Transverse colon (tissue), 4 donors: Measurements from ENCODE around the gene DDX46.

Source experiments
- CTCF ChIP-seq, 5 experiments: fragments of 200-600 bp in 3 of 5; fragments of 450-650 bp in 2 of 5; sonication (generic) in 3 of 5; IDR thresholded peaks; 1 replicate in 2 of 5; 2 replicates in 3 of 5; pipeline ENCODE4 v1.5.1; 2016 to 2017; ENCODE audit warnings: antibody characterized with exemption in 5 of 5, inconsistent platforms in 3 of 5, mild to moderate bottlenecking in 2 of 5, moderate library complexity in 1 of 5
- POLR2AphosphoS5 ChIP-seq, 3 donors: sonication (generic); formaldehyde crosslinking; IDR thresholded peaks; one replicate each; pipeline ENCODE4 v1.6.1; 2016; ENCODE audit warnings: antibody characterized with exemption in 3 of 3

GRCh38 chr5:134769206-134769605, 10.6 kb downstream of the DDX46 start:
- TF ChIP-seq CTCF (IDR thresholded peaks at IDR 0.05), result no peak
- TF ChIP-seq POLR2AphosphoS5 (IDR thresholded peaks at IDR 0.05), result no peak
